AG09319 (cell line): ENCODE measurements around the gene KLC1.

Source experiments
- DNase-seq: peaks from one replicate; pipeline ENCODE4 v3.0.0-alpha.2; 2010; ENCODE audit warnings: low read depth; ENCODE audit errors: extremely low read depth
- CTCF ChIP-seq: IDR thresholded peaks from 2 replicates; pipeline ENCODE4 v1.5.1; 2011; ENCODE audit warnings: low read depth, mild to moderate bottlenecking, inconsistent platforms, low read length, moderate library complexity

KLC1 gene

GRCh38 chr14:103702095-103702494, 73.1 kb downstream of the KLC1 start:
- DNase-seq: no peak
- TF ChIP-seq CTCF: no peak

GRCh38 chr14:103702497-103703432, 73.8 kb downstream of the KLC1 start:
- no peak for TF ChIP-seq CTCF
- DNase-seq: no peak

- no peak for DNase-seq
- no peak for TF ChIP-seq CTCF
Observed at GRCh38 chr14:103703433-103704385, 74.7 kb downstream of the KLC1 start.

GRCh38 chr14:103704708-103705107, 75.7 kb downstream of the KLC1 start:
- no peak for DNase-seq

GRCh38 chr14:103705118-103705503, 76.1 kb downstream of the KLC1 start:
- no peak for TF ChIP-seq CTCF
- no peak for DNase-seq

More at GRCh38 chr14:103704708-103705107, 75.7 kb downstream of the KLC1 start:
- TF ChIP-seq CTCF: no peak

- DNase-seq: no peak
Observed at GRCh38 chr14:103705504-103706284, 76.7 kb downstream of the KLC1 start.

More at GRCh38 chr14:103705504-103706284, 76.7 kb downstream of the KLC1 start:
- no peak for TF ChIP-seq CTCF
